SIG-M5 (cell line): Measurements from ENCODE around the gene MSRB1.

Experiments
- DNase-seq: peaks from one replicate; lab custom pipeline; 2025; lab: John Stamatoyannopoulos, UW

MSRB1 gene

GRCh38 chr16:1942810-1943726, at the start of gene MSRB1:
TSS of gene MSRB1 (minus strand) at chr16:1943199. CDS start at chr16:1943156, 43 bp downstream.
- DNase-seq = peak; percentile 88

- no peak for DNase-seq
Observed at GRCh38 chr16:1991948-1992703, 49.1 kb upstream of the MSRB1 start.

DNA sequence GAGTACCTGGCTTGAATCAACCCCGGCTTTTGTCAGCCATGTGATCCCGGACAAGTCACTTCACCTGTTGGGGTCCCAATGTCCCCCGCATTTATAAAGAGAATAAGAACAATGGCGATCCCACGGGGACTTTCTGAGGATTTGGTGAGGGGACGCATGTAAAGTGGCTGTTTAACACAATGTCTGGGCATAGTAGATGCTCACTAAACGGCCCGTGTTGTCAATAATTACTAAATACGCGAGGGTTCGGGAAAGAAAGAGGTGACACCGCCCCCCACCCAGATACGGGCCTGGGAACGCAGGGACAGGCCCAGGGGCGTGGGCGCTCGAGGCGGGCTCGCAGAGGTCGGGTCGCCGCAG, 48.6 kb upstream of the MSRB1 start:
- no peak for DNase-seq

GRCh38 chr16:1991135-1991551, 48.1 kb upstream of the MSRB1 start:
- no peak for DNase-seq

- DNase-seq = no peak
Observed at GRCh38 chr16:1990351-1991134, 47.5 kb upstream of the MSRB1 start.

DNA sequence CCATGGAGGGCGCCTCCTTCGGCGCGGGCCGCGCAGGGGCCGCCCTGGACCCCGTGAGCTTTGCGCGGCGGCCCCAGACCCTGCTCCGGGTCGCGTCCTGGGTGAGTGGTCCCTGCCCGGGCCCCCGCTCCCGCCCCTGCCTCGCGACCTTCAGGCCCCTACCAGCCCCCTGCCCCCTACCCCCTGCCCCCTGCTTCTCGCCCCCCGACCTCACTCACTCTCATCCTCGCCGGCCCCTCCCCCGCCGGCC, 47.0 kb upstream of the MSRB1 start:
- no peak for DNase-seq

- no peak for DNase-seq
Observed at GRCh38 chr16:1989209-1990100, 46.5 kb upstream of the MSRB1 start, which contains the start of gene SYNGR3. TSS of gene SYNGR3 (plus strand) at chr16:1989970. CDS start at chr16:1990103, 133 bp downstream.

DNA sequence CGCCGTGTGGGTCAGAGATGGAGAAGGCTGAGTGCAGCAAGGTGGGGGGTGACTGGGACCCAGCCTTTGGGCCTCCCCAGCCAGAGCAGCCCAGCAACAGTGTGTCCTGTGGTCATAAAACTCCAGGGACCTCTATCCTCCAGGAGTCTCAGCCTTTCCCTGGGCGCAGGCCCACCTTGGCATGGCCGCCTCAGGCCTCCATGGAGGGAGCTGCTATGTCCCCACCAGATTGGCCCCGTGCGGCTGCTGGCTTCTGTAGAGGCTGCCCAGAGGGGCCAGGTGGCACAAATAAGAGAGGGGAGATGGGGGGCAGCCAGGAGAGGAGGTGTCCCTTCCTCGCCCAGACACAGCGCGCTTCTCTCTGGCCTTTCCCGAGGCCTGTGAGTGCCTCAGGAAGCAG, 44.2 kb upstream of the MSRB1 start:
- DNase-seq = no peak

DNA sequence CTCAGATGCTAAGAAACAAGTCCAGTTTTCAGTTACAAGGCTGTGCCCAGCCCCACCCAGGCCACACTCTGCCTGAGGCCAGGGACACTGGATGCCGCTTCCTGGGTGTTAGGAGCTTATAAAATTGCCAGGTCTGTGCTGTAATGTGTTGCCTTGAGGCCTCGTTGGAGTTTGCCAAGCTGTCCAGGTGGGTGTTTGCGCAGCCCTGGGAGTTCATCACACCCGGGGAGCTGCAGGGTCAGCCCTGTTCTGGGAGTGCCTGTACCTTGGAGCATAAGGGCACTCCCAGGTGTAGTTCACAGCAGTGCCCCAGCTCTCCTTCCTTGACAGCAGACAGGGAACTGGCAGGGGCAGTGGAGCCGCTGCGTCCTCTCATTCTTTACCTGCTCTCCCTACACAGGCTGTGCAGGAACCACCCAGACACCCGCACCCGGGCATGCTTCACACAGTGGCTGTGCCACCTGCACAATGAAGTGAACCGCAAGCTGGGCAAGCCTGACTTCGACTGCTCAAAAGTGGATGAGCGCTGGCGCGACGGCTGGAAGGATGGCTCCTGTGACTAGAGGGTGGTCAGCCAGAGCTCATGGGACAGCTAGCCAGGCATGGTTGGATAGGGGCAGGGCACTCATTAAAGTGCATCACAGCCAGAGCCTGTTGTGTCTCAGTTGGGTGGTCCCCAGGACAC, 42.6 kb upstream of the MSRB1 start:
- no peak for DNase-seq

DNA sequence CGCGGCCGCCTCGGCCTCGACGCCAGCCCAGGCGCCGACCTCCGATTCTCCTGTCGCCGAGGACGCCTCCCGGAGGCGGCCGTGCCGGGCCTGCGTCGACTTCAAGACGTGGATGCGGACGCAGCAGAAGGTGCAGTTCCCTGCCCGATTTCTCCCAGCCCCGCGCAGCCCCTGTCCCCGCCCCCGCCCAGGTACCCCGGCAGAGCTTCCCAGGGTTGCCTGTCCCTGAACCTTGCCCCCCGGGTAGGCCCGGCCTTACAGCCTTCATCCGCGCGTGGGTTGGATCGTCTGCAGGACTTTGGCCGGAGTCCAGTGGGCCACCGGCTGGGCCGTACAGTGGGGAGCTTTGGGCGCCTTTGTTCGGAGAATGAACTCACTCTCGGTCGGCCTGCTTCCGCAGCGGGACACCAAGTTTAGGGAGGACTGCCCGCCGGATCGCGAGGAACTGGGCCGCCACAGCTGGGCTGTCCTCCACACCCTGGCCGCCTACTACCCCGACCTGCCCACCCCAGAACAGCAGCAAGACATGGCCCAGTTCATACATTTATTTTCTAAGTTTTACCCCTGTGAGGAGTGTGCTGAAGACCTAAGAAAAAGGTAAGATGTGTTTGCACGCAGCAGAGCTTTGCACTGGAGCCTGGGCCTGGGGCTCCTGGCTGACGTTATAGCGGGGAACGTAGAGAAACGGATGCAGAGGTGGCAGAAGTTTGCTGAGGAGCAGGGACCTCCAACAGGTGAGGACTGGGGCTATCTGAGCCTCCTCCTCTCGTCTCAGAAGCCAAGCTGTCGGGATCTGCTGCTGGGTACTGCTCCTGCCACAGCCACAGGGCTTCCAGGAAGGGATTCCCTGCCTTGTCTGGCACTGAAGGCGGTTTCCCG, 41.6 kb upstream of the MSRB1 start:
- no peak for DNase-seq

- no peak for DNase-seq
Observed at GRCh38 chr16:1983544-1984346, 40.7 kb upstream of the MSRB1 start, which contains the start of gene GFER. TSS of gene GFER (plus strand) at chr16:1984193. CDS start at chr16:1984219, 26 bp downstream.

DNA sequence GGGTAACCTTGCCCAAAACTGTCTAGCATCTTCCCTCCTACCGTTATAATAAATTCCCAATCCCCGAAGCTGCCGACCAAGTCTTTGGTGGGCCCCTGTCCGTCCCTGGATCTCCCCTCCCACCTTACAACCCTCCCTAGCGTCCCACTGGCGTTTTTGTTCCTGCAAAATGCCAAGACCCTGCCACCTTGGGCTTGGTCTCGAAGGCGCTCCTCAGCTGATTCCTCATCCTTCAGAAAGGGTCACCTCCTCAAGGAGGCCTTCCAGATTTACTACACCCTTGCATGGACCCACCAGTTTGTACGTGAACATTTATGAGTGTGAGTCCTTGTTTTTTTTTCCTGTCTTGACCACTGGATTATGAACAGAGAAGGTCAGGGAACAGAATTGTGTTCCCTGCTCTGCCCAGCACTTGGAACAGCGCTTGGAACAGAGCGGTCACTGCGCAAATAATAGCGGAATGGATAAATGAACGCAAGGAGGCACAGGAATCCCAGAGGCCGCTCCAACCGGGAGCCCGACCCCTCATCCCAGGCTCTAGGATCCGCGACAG, 40.1 kb upstream of the MSRB1 start:
- DNase-seq = no peak

- no peak for DNase-seq
Observed at GRCh38 chr16:1982013-1982433, 39.0 kb upstream of the MSRB1 start.

GRCh38 chr16:1981398-1981836, 38.4 kb upstream of the MSRB1 start, which contains the start of gene NOXO1:
TSS of gene NOXO1 (minus strand) at chr16:1981469. CDS start at chr16:1981179, 290 bp downstream.
- DNase-seq = no peak

- DNase-seq = no peak
Observed at GRCh38 chr16:1980770-1981087, 37.7 kb upstream of the MSRB1 start.

GRCh38 chr16:1980030-1980769, 37.2 kb upstream of the MSRB1 start:
- no peak for DNase-seq

- DNase-seq = no peak
Observed at GRCh38 chr16:1979271-1980029, 36.5 kb upstream of the MSRB1 start.
